Measurements from ENCODE around the gene NRXN3. TPM values are rescaled to one million over a fixed set of nuclear protein-coding genes. Genes with fewer than 3 reads are reported as not detected.
"Not testable (repeated sequence)": the region's sequence is repeated elsewhere in the genome, so short reads cannot be mapped to it uniquely, and the experiment has no call there.

The NRXN3 gene
- total RNA-seq, 2 experiments from 2014 or later, result not detected

GRCh38 chr14:78405079-78405856 lies 235.1 kb downstream of the NRXN3 start:
- Mint-ChIP-seq H3K4me1 (ENCODE audit: low read depth) (no peaks in the 10 kb centered on the region), H3K9me3 (no peaks in the 10 kb centered on the region), H3K4me3 (no peak overlapping the region), H3K27ac (no peak overlapping the region), H3K27me3 (peaks cover 2% of the 10 kb centered on the region), H3K36me3 (no peaks in the 10 kb centered on the region)
- POLR2A ChIA-PET, result no interaction called here
- intact Hi-C loops (cut with micrococcal nuclease), result no loop called here
- DNase-seq, result no peak
- CTCF ChIA-PET, result no interaction called here

- POLR2A ChIA-PET, result no interaction called here
- CTCF ChIA-PET, result no interaction called here
- Mint-ChIP-seq H3K36me3 (no peaks in the 10 kb centered on the region), H3K27me3 (no peaks in the 10 kb centered on the region), H3K4me3 (no peak overlapping the region), H3K27ac (no peak overlapping the region), H3K4me1 (ENCODE audit: low read depth) (no peaks in the 10 kb centered on the region), H3K9me3 (no peaks in the 10 kb centered on the region)
- DNase-seq, result no peak
- intact Hi-C loops (cut with micrococcal nuclease), result no loop called here
Observed at GRCh38 chr14:78412475-78412874, 242.3 kb downstream of the NRXN3 start.

- CTCF ChIA-PET, result no interaction called here
- Mint-ChIP-seq H3K4me1 (ENCODE audit: low read depth) (no peaks in the 10 kb centered on the region), H3K27ac (no peak overlapping the region), H3K27me3 (no peaks in the 10 kb centered on the region), H3K9me3 (no peaks in the 10 kb centered on the region), H3K4me3 (no peak overlapping the region), H3K36me3 (no peaks in the 10 kb centered on the region)
- no peak for DNase-seq
- intact Hi-C loops (cut with micrococcal nuclease), result no loop called here
- POLR2A ChIA-PET, result no interaction called here
Observed at GRCh38 chr14:78414172-78414571, 244.0 kb downstream of the NRXN3 start.

- Mint-ChIP-seq H3K36me3 (no peaks in the 10 kb centered on the region), H3K4me3 (no peak overlapping the region), H3K27ac (no peak overlapping the region), H3K4me1 (ENCODE audit: low read depth) (no peaks in the 10 kb centered on the region), H3K27me3 (no peaks in the 10 kb centered on the region), H3K9me3 (no peaks in the 10 kb centered on the region)
- intact Hi-C loops (cut with micrococcal nuclease), result no loop called here
- ChIA-PET POLR2A (no interaction called here), CTCF (no interaction called here)
- DNase-seq, result no peak
Observed at GRCh38 chr14:78417532-78417931, 247.4 kb downstream of the NRXN3 start.

- Mint-ChIP-seq H3K4me3 (no peak overlapping the region), H3K27ac (no peak overlapping the region), H3K36me3 (no peaks in the 10 kb centered on the region), H3K27me3 (peaks cover 2% of the 10 kb centered on the region), H3K9me3 (no peaks in the 10 kb centered on the region), H3K4me1 (ENCODE audit: low read depth) (no peaks in the 10 kb centered on the region)
- ChIA-PET POLR2A (no interaction called here), CTCF (no interaction called here)
- intact Hi-C loops (cut with micrococcal nuclease), result no loop called here
- DNase-seq, result no peak
Observed at GRCh38 chr14:78424311-78424710, 254.1 kb downstream of the NRXN3 start.

- no peak overlapping the region for H3K27ac Mint-ChIP-seq
- no peaks in the 10 kb centered on the region for H3K9me3 Mint-ChIP-seq
- H3K4me1 Mint-ChIP-seq (ENCODE audit: low read depth), result no peaks in the 10 kb centered on the region
- CTCF ChIA-PET, result no interaction called here
- no peak overlapping the region for H3K4me3 Mint-ChIP-seq
- peaks cover 2% of the 10 kb centered on the region for H3K27me3 Mint-ChIP-seq
- POLR2A ChIA-PET, result no interaction called here
- intact Hi-C loops (cut with micrococcal nuclease), result no loop called here
- no peak for DNase-seq
- H3K36me3 Mint-ChIP-seq, result no peaks in the 10 kb centered on the region
Observed at GRCh38 chr14:78425330-78425729, 255.2 kb downstream of the NRXN3 start.

GRCh38 chr14:78425782-78426181 lies 255.6 kb downstream of the NRXN3 start:
- DNase-seq, result no peak
- Mint-ChIP-seq H3K4me1 (ENCODE audit: low read depth) (no peaks in the 10 kb centered on the region), H3K9me3 (no peaks in the 10 kb centered on the region), H3K27ac (no peak overlapping the region), H3K36me3 (no peaks in the 10 kb centered on the region), H3K4me3 (no peak overlapping the region), H3K27me3 (peaks cover 2% of the 10 kb centered on the region)
- intact Hi-C loops (cut with micrococcal nuclease), result no loop called here
- POLR2A ChIA-PET, result no interaction called here
- CTCF ChIA-PET, result no interaction called here

GRCh38 chr14:78432046-78432445 lies 261.9 kb downstream of the NRXN3 start:
- no peaks in the 10 kb centered on the region for H3K4me1 Mint-ChIP-seq (ENCODE audit: low read depth)
- H3K4me3 Mint-ChIP-seq, result no peak overlapping the region
- no peaks in the 10 kb centered on the region for H3K27me3 Mint-ChIP-seq
- H3K9me3 Mint-ChIP-seq, result no peaks in the 10 kb centered on the region
- no peaks in the 10 kb centered on the region for H3K36me3 Mint-ChIP-seq
- ChIA-PET POLR2A (no interaction called here), CTCF (no interaction called here)
- DNase-seq, result no peak
- H3K27ac Mint-ChIP-seq, result no peak overlapping the region
- intact Hi-C loops (cut with micrococcal nuclease), result no loop called here

- H3K9me3 Mint-ChIP-seq; DNase-seq; H3K4me3 Mint-ChIP-seq; H3K4me1 Mint-ChIP-seq (ENCODE audit: low read depth); POLR2A ChIA-PET; intact Hi-C loops (cut with micrococcal nuclease); CTCF ChIA-PET; H3K36me3 Mint-ChIP-seq; H3K27me3 Mint-ChIP-seq; H3K27ac Mint-ChIP-seq: not testable (repeated sequence)
Observed at GRCh38 chr14:78437448-78437847, 267.3 kb downstream of the NRXN3 start.

- ChIA-PET CTCF (no interaction called here), POLR2A (no interaction called here)
- H3K36me3 Mint-ChIP-seq, result no peaks in the 10 kb centered on the region
- H3K27me3 Mint-ChIP-seq, result no peaks in the 10 kb centered on the region
- intact Hi-C loops (cut with micrococcal nuclease), result no loop called here
- no peak overlapping the region for H3K4me3 Mint-ChIP-seq
- DNase-seq, result no peak
- no peaks in the 10 kb centered on the region for H3K9me3 Mint-ChIP-seq
- H3K27ac Mint-ChIP-seq, result no peak overlapping the region
- no peaks in the 10 kb centered on the region for H3K4me1 Mint-ChIP-seq (ENCODE audit: low read depth)
Observed at GRCh38 chr14:78440356-78440894, 270.3 kb downstream of the NRXN3 start.

- Mint-ChIP-seq H3K4me1 (ENCODE audit: low read depth) (no peaks in the 10 kb centered on the region), H3K36me3 (no peaks in the 10 kb centered on the region), H3K4me3 (no peak overlapping the region), H3K9me3 (no peaks in the 10 kb centered on the region), H3K27me3 (no peaks in the 10 kb centered on the region), H3K27ac (no peak overlapping the region)
- ChIA-PET CTCF (no interaction called here), POLR2A (no interaction called here)
- no peak for DNase-seq
- intact Hi-C loops (cut with micrococcal nuclease), result no loop called here
Observed at GRCh38 chr14:78443834-78444233, 273.7 kb downstream of the NRXN3 start.

- no peak overlapping the region for H3K27ac Mint-ChIP-seq
- no peaks in the 10 kb centered on the region for H3K36me3 Mint-ChIP-seq
- no peaks in the 10 kb centered on the region for H3K27me3 Mint-ChIP-seq
- CTCF ChIA-PET, result no interaction called here
- no peak for DNase-seq
- H3K4me3 Mint-ChIP-seq, result no peak overlapping the region
- POLR2A ChIA-PET, result no interaction called here
- intact Hi-C loops (cut with micrococcal nuclease), result loop anchor here (5.0 kb wide), 1 partner anchor 252 kb away; no protein-coding TSS in a partner anchor
- H3K4me1 Mint-ChIP-seq (ENCODE audit: low read depth), result no peaks in the 10 kb centered on the region
- no peaks in the 10 kb centered on the region for H3K9me3 Mint-ChIP-seq
Observed at GRCh38 chr14:78445275-78445674, 275.1 kb downstream of the NRXN3 start.

GRCh38 chr14:78446807-78447206 lies 276.6 kb downstream of the NRXN3 start:
- intact Hi-C loops (cut with micrococcal nuclease), result loop anchor here (5.0 kb wide), 1 partner anchor 250 kb away; no protein-coding TSS in a partner anchor
- Mint-ChIP-seq H3K4me3 (no peak overlapping the region), H3K27me3 (peaks cover 2% of the 10 kb centered on the region), H3K4me1 (ENCODE audit: low read depth) (no peaks in the 10 kb centered on the region), H3K36me3 (no peaks in the 10 kb centered on the region), H3K27ac (no peak overlapping the region), H3K9me3 (no peaks in the 10 kb centered on the region)
- no peak for DNase-seq
- CTCF ChIA-PET, result interaction anchor here (2.0 kb wide), 1 partner anchor 120 kb away, joined by 8 read pairs; no protein-coding TSS in a partner anchor
- POLR2A ChIA-PET, result no interaction called here

Data from activated CD4-positive, alpha-beta memory T cell treated with anti-CD3 and anti-CD28 coated beads for 36 hours (primary cell).